Measurements from ENCODE around the gene SLC66A1.

Gene SLC66A1

GRCh38 chr1:19325958-19326747 lies 14.0 kb downstream of the SLC66A1 start:
- no peak for DNase-seq

GRCh38 chr1:19326748-19327065 lies 14.6 kb downstream of the SLC66A1 start:
- no peak for DNase-seq

GRCh38 chr1:19327301-19327700 lies 15.2 kb downstream of the SLC66A1 start:
- DNase-seq: no peak

GRCh38 chr1:19327736-19328135 lies 15.6 kb downstream of the SLC66A1 start:
- DNase-seq: no peak

GRCh38 chr1:19328486-19328885 lies 16.4 kb downstream of the SLC66A1 start:
- DNase-seq: no peak

GRCh38 chr1:19329188-19329587 lies 17.1 kb downstream of the SLC66A1 start:
- no peak for DNase-seq

GRCh38 chr1:19329611-19330010 lies 17.5 kb downstream of the SLC66A1 start:
- no peak for DNase-seq

- DNase-seq: no peak
Measured at GRCh38 chr1:19330449-19331135, 18.5 kb downstream of the SLC66A1 start.

GRCh38 chr1:19331262-19331878 lies 19.2 kb downstream of the SLC66A1 start:
- DNase-seq: no peak

GRCh38 chr1:19332832-19333231 lies 20.7 kb downstream of the SLC66A1 start:
- DNase-seq: no peak

- DNase-seq: no peak
Measured at GRCh38 chr1:19333587-19334354, 21.6 kb downstream of the SLC66A1 start.

- no peak for DNase-seq
Measured at GRCh38 chr1:19336543-19336942, 24.4 kb downstream of the SLC66A1 start.

- DNase-seq: no peak
Measured at GRCh38 chr1:19337289-19337688, 25.2 kb downstream of the SLC66A1 start.

- no peak for DNase-seq
Measured at GRCh38 chr1:19338323-19338762, 26.2 kb downstream of the SLC66A1 start.

- no peak for DNase-seq
Measured at GRCh38 chr1:19339214-19339861, 27.2 kb downstream of the SLC66A1 start.

GRCh38 chr1:19340387-19340937 lies 28.3 kb downstream of the SLC66A1 start:
- no peak for DNase-seq

GRCh38 chr1:19341201-19342061 lies 29.3 kb downstream of the SLC66A1 start:
- DNase-seq: peak; percentile 16

- DNase-seq: no peak
Measured at GRCh38 chr1:19342062-19342750, 30.1 kb downstream of the SLC66A1 start.

- DNase-seq: no peak
Measured at GRCh38 chr1:19342894-19343616, 30.9 kb downstream of the SLC66A1 start.
